Fibroblast of lung (primary cell): ENCODE results near the gene MTM1. TPM values are rescaled to one million over a fixed set of nuclear protein-coding genes. Genes with fewer than 3 reads are reported as not detected.

Source experiments
- DNase-seq, 2 donors: peaks; one replicate each; pipeline versions ENCODE4 v3.0.0 to v3.0.0-alpha.2; 2010; ENCODE audit warnings: low read depth in 2 of 2
- H2AFZ ChIP-seq: 2 replicates; pipeline ENCODE4 v1.5.1; 2012; ENCODE audit warnings: low read length, control low read depth, inconsistent platforms
- H3K27ac ChIP-seq: 2 replicates; pipeline ENCODE4 v1.5.1; 2011; ENCODE audit warnings: low read length, control low read depth; ENCODE audit not compliant: insufficient read depth
- H3K27me3 ChIP-seq: 2 replicates; pipeline ENCODE4 v1.5.1; 2011; ENCODE audit warnings: mild to moderate bottlenecking, low read length; ENCODE audit not compliant: control insufficient read depth, insufficient read depth
- H3K36me3 ChIP-seq: 2 replicates; pipeline ENCODE4 v1.5.1; 2011; ENCODE audit warnings: low read length; ENCODE audit not compliant: control insufficient read depth, insufficient read depth
- H3K4me1 ChIP-seq: 2 replicates; pipeline ENCODE4 v1.5.1; 2011; ENCODE audit warnings: low read length; ENCODE audit not compliant: control insufficient read depth, insufficient read depth; ENCODE audit errors: extremely low read depth
- H3K4me2 ChIP-seq: 2 replicates; pipeline ENCODE4 v1.5.1; 2011; ENCODE audit warnings: low read length, control low read depth; ENCODE audit not compliant: insufficient read depth; ENCODE audit errors: extremely low read depth
- H3K4me3 ChIP-seq, 4 experiments: fragments of 200-600 bp in 1 of 4; sonication (generic) in 1 of 4; replicated peaks in 1 of 4; 2 replicates each; pipeline ENCODE4 v1.5.1; 2011 to 2016; ENCODE audit warnings: low read length in 4 of 4, low read depth in 3 of 4, mild to moderate bottlenecking in 3 of 4, control low read depth in 2 of 4, inconsistent platforms in 1 of 4, mixed read lengths in 1 of 4; ENCODE audit not compliant: insufficient read depth in 1 of 4; ENCODE audit errors: control extremely low read depth in 1 of 4
- H3K79me2 ChIP-seq: 2 replicates; pipeline ENCODE4 v1.5.1; 2012; ENCODE audit warnings: mild to moderate bottlenecking, low read length, inconsistent platforms; ENCODE audit not compliant: control insufficient read depth, insufficient read depth
- H3K9ac ChIP-seq: 2 replicates; pipeline ENCODE4 v1.5.1; 2011; ENCODE audit warnings: mild to moderate bottlenecking, low read length, control low read depth; ENCODE audit not compliant: insufficient read depth
- H3K9me3 ChIP-seq: 2 replicates; pipeline ENCODE4 v1.5.1; 2012; ENCODE audit warnings: low read depth, low read length; ENCODE audit not compliant: control insufficient read depth, insufficient read depth
- H4K20me1 ChIP-seq: 2 replicates; pipeline ENCODE4 v1.5.1; 2011; ENCODE audit warnings: low read length; ENCODE audit not compliant: control insufficient read depth, insufficient read depth; ENCODE audit errors: extremely low read depth
- CTCF ChIP-seq, 2 donors: IDR thresholded peaks in 1 of 2; conservative IDR thresholded peaks in 1 of 2; 1 replicate in 1 of 2; 2 replicates in 1 of 2; pipeline ENCODE4 v1.5.1; 2011 to 2012; ENCODE audit warnings: low read length in 2 of 2, control low read depth in 1 of 2, inconsistent platforms in 1 of 2, low read depth in 1 of 2, mild to moderate bottlenecking in 1 of 2
- EZH2 ChIP-seq: IDR thresholded peaks from 2 replicates; pipeline ENCODE4 v1.5.1; 2012; ENCODE audit warnings: low read length, control low read depth, mild to moderate bottlenecking; ENCODE audit errors: missing control alignments
- polyA plus RNA-seq, 2 donors: library from polyadenylated mRNA; depleted of rRNA in 1 of 2; stranded (reverse) in 1 of 2; unstranded in 1 of 2; fragments of >200 nt; gene quantifications; 2 replicates each; pipeline ENCODE4 v1.2.1, GENCODE V29; 2011 to 2012; ENCODE audit warnings: missing spikeins in 1 of 2
- total RNA-seq: library from RNA; depleted of rRNA; stranded (reverse); fragments of >200 nt; gene quantifications from 2 replicates; pipeline ENCODE4 v1.2.1, GENCODE V29; 2014

The MTM1 gene
- total and polyA plus RNA-seq, 2 donors (not counting 1 experiment from before 2014, with no cell fraction given), result 5.0 to 15.2 TPM

- no peaks in the 10 kb centered on the region for H3K79me2 ChIP-seq
- H2AFZ ChIP-seq, result no peak overlapping the region
- H3K4me2 ChIP-seq, result no peak overlapping the region
- no peaks in the 10 kb centered on the region for H3K27me3 ChIP-seq
- no peak overlapping the region for H3K4me3 ChIP-seq
- H4K20me1 ChIP-seq, result no peaks in the 10 kb centered on the region
- TF ChIP-seq CTCF (conservative IDR thresholded peaks at IDR 0.05 in 1 of 2, IDR thresholded peaks at IDR 0.05 in 1 of 2; ENCODE audit: low read depth in 1 of 2, low read length in 2 of 2), result no peak
- no peaks in the 10 kb centered on the region for H3K36me3 ChIP-seq
- H3K9ac ChIP-seq, result no peak overlapping the region
- H3K9me3 ChIP-seq, result no peaks in the 10 kb centered on the region
- no peak for DNase-seq
- H3K4me1 ChIP-seq, result no peaks in the 10 kb centered on the region
- H3K27ac ChIP-seq, result no peak overlapping the region
Observed at GRCh38 chrX:150642423-150642822, 74.0 kb downstream of the MTM1 start.

GRCh38 chrX:150643271-150643670 is 74.8 kb downstream of the MTM1 start:
- no peak overlapping the region for H3K27ac ChIP-seq
- DNase-seq, result peak in 1 of 2 donors; percentile 32

GRCh38 chrX:150643958-150644357 is 75.5 kb downstream of the MTM1 start:
- H3K9me3 ChIP-seq, result no peaks in the 10 kb centered on the region
- no peak overlapping the region for H3K27ac ChIP-seq
- H3K9ac ChIP-seq, result no peak overlapping the region
- no peaks in the 10 kb centered on the region for H4K20me1 ChIP-seq
- H3K4me1 ChIP-seq, result no peaks in the 10 kb centered on the region
- no peaks in the 10 kb centered on the region for H3K79me2 ChIP-seq
- no peak for DNase-seq
- H3K27me3 ChIP-seq, result no peaks in the 10 kb centered on the region
- no peak overlapping the region for H2AFZ ChIP-seq
- H3K4me3 ChIP-seq, result no peak overlapping the region
- no peak overlapping the region for H3K4me2 ChIP-seq
- TF ChIP-seq CTCF (conservative IDR thresholded peaks at IDR 0.05 in 1 of 2, IDR thresholded peaks at IDR 0.05 in 1 of 2; ENCODE audit: low read depth in 1 of 2, low read length in 2 of 2) (no peak), EZH2 (no peak)
- H3K36me3 ChIP-seq, result no peaks in the 10 kb centered on the region

More at GRCh38 chrX:150643271-150643670, 74.8 kb downstream of the MTM1 start:
- Histone ChIP-seq H3K4me2 (no peak overlapping the region), H3K9me3 (no peaks in the 10 kb centered on the region), H3K36me3 (no peaks in the 10 kb centered on the region), H3K79me2 (no peaks in the 10 kb centered on the region), H3K4me3 (no peak overlapping the region), H2AFZ (no peak overlapping the region), H3K9ac (no peak overlapping the region), H4K20me1 (no peaks in the 10 kb centered on the region), H3K4me1 (no peaks in the 10 kb centered on the region), H3K27me3 (no peaks in the 10 kb centered on the region)
- TF ChIP-seq CTCF (conservative IDR thresholded peaks at IDR 0.05 in 1 of 2, IDR thresholded peaks at IDR 0.05 in 1 of 2; ENCODE audit: low read depth in 1 of 2, low read length in 2 of 2), result peak in 1 of 2 donors; percentile 11
- no peak for TF ChIP-seq EZH2
